HG02970 (cell line): ENCODE results near the gene LMNTD1.
"Not testable (repeated sequence)": the region's sequence is repeated elsewhere in the genome, so short reads cannot be mapped to it uniquely, and the experiment has no call there.

Experiments used
- ATAC-seq: cut with Tn5 transposase; IDR thresholded peaks from one replicate; pipeline ENCODE4 v1.9.1; 2021; ENCODE audit warnings: mild to moderate bottlenecking, moderate library complexity, moderate number of reproducible peaks; ENCODE audit not compliant: unreplicated experiment, low FRiP score

Gene LMNTD1

GRCh38 chr12:25435431-25435830 is 117.7 kb downstream of the LMNTD1 start:
- ATAC-seq = no peak

- no peak for ATAC-seq
Measured at GRCh38 chr12:25434515-25434914, 118.6 kb downstream of the LMNTD1 start.

DNA sequence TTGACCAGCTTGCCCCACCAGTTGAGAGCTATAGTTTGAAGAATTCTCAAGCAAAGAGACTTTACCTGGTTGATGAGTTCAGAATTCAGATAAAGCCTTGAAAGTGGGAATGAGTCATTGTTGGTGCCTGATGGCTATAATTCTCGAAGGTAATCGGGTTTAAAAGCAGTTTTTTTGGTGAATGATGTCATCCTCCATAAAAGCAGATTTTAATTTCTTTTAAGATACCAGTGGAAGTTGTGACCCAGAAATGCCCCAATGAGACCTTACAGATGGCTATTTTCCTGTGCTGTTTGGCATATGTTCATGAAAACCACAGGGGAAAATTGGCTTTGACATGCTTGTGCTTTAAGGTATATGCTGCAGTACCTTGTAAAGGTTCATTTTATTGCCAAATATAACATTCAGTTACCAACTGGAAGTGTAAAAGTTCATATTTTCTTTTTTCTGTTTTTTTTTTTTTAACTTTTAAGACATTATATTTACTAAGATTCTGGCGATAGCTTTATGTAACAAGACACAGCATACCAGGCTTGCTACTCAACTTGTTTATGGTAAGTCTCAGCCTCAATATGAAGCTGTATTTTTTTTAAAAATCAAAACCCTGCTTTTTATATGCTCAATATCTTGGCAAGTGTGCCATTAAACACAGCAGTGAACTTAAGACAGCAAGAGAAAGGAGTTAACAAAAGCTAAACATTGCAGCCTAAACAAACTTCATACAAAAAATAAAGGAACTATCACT is 119.3 kb downstream of the LMNTD1 start:
- ATAC-seq = no peak

DNA sequence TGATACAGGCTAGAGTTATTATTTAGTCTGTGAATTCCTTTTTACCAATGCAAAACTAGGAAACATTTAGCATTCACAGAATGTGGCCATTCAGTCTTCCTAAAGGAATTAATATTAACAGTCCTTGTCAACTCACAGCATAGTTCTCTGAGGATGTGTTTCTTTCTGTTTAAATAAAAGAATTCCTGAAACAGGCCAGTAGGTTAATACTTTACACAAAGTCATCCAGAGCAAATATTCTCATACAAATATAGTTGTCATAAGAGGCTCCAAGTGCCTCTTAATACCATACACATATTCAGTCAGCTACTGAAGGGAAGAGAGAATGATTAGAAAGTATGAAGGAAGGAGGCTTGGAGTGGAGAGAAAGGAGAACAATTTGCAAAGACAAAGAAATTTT is 120.1 kb downstream of the LMNTD1 start:
- no peak for ATAC-seq

GRCh38 chr12:25427337-25428249 is 125.5 kb downstream of the LMNTD1 start:
- no peak for ATAC-seq

DNA sequence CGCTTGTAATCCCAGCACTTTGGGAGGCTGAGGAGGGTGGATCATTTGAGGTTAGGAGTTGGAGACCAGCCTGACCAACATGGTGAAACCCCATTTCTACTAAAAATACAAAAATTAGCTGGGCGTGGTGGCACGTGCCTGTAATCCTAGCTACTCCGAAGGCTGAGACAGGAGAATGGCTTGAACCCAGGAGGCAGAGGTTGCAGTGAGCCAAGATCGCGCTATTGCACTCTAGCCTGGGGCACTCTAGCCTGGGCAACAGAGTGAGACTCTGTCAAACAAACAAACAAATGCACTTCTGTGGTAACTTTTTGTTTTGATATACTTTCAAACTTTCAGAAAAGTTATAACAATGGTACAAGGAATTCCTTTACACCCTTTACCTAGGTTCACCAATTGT is 126.3 kb downstream of the LMNTD1 start:
- ATAC-seq = not testable (repeated sequence)
